ENCODE measurements around the gene LRMDA.

LRMDA gene

GRCh38 chr10:76333326-76333725 lies 901.9 kb downstream of the LRMDA start:
- DNase-seq = peak; percentile 86

- DNase-seq = peak; percentile 40
Observed at GRCh38 chr10:76333796-76334195, 902.4 kb downstream of the LRMDA start.

- DNase-seq = no peak
Observed at GRCh38 chr10:76334255-76334654, 902.8 kb downstream of the LRMDA start.

- DNase-seq = peak; percentile 20
Observed at GRCh38 chr10:76336213-76336963, 905.0 kb downstream of the LRMDA start.

- DNase-seq = no peak
Observed at GRCh38 chr10:76337641-76338040, 906.2 kb downstream of the LRMDA start.

- DNase-seq = no peak
Observed at GRCh38 chr10:76338187-76338586, 906.8 kb downstream of the LRMDA start.

GRCh38 chr10:76341740-76342139 lies 910.3 kb downstream of the LRMDA start:
- no peak for DNase-seq

GRCh38 chr10:76342996-76343395 lies 911.6 kb downstream of the LRMDA start:
- DNase-seq = no peak

DNA sequence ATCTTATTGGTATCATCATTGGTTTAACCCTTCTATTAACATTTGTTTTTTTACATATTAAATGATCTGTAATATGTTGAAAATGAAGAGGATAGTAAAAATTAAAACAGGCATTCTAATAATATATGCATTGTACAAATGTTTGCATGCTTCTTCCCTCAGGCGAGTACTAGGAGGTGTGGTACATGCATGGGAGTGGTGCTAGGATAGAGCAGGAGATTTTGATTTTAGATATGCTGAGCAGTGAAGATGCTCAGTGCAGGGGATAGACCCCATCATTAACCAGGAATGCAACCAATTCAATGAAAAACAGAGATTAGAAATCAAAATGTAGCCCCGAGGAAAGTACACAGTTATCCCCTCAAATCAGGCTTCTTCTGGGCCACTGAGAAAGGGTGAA lies 916.4 kb downstream of the LRMDA start:
- no peak for DNase-seq

DNA sequence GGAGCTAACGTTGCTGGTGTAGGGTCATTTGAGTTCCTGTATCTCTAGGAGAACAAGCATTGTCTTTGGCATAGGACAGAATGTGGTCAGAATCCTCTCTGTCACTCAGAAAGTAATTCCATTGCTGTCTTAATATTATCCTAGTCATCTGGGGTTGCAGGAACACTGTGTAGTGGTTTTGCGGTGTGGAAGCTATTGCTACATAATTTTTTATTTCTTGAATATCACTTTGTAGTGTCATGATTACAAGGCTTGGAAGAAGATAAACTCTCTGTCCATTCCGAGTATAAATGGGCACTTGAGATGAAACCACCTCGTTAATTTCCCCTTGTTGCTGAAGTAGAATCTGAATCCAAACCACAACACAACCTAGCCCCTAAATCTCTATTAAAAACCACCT lies 919.2 kb downstream of the LRMDA start:
- no peak for DNase-seq

GRCh38 chr10:76352300-76352699 lies 920.9 kb downstream of the LRMDA start:
- DNase-seq = no peak

- no peak for DNase-seq
Observed at GRCh38 chr10:76353237-76353851, 921.9 kb downstream of the LRMDA start.

- DNase-seq = no peak
Observed at GRCh38 chr10:76354212-76354738, 922.9 kb downstream of the LRMDA start.

DNA sequence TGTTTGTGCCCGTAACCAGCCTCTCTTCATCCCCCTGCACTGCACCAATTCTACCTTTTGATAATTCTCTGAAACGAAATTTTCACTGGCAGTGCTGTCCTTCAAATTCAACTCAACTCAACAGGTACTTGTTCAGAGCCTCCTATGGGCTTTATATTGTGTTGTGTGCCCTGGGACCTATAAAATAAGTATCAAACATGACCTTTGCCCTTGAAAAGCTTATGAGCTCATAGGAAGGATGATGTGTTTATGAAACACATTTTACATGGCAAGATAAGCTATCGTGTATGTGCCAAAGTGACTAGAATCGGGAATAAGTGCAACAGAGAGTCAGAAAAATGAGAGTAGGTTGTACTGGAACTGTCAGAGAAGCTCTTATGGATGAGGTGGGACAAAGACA lies 923.5 kb downstream of the LRMDA start:
- DNase-seq = no peak

DNA sequence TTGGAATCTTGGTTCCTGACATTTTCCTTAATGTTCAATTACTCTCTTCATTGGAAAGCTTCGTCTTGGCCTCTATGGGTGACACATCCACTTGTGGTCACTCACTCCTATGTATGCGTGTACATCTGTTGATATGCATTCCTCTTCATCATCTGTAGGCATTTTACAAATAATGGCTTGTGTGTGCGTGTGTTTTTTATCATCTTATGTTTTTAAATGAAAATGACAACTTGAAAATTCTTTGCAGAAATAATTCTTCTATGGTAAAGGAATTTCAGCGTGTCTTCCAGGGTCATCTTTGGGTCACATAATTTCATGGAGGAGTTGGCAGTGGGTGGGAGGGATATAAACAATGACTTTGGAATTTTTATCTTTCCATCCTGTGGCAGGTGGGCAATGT lies 925.1 kb downstream of the LRMDA start:
- DNase-seq = no peak

GRCh38 chr10:76357726-76358415 lies 926.4 kb downstream of the LRMDA start:
- no peak for DNase-seq

- DNase-seq = no peak
Observed at GRCh38 chr10:76358743-76359395, 927.4 kb downstream of the LRMDA start.

DNA sequence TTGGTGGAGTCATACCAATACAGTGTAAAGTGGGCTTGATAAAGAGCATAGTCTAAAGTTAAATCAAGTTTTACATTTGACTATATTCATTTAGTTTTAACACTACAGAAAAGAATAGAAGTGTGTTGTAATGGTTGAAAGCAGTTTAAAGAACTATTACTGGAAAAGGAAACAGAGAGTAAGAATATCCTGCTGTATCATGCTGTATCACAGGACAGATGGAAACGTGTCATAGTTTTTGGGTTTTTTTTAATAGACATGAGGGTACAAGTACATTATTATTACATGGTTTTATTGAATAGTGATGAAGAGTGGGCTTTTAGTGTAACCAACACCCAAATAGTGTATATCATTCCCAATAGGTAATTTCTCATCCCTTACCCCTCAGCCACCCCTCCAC lies 944.3 kb downstream of the LRMDA start:
- no peak for DNase-seq

GRCh38 chr10:76382381-76382851 lies 951.0 kb downstream of the LRMDA start:
- DNase-seq = no peak

GRCh38 chr10:76388321-76389023 lies 957.0 kb downstream of the LRMDA start:
- DNase-seq = no peak

DNA sequence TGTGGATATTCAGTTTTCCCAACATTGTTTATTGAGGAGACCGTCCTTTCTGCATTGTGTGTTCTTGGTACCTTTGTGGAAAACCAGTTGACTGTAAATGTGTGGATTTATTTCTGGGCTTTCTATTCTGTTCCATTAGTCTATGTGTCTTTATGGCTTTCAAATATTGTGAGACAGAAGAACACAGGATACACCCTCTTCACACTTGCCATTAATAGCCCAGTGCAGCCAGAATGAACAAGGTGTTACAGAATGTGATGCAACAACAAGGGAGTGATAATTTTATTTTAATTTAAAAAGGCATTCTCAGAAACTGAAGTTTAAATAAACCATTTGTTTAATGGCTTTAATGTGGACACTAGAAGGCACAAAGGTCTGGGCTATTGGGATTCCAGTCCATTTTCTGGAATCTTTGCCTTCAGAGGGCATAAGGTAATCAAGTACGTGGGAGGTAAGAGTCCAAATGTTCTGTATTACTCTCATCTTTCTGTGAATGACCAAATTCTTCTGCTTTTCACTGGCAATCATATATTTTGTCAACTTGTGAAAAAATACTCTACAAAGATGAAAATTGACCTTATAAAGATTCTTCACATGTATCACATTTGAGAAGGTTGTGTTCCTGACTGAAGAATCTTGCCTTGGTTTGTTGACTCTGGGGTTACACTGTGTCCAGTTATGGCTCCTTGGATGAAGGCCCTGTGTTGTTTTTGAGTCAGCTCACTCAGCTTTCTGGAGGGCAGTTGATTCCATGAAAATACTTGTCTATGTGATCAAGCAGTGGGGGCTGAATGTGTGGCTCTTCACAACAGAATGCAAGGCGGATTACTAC lies 962.7 kb downstream of the LRMDA start:
- DNase-seq = no peak

- no peak for DNase-seq
Observed at GRCh38 chr10:76394707-76395042, 963.3 kb downstream of the LRMDA start.

Data from NCI-H82 (cell line).